HG02884 (cell line): ENCODE measurements around the gene ROPN1L.
"Not testable (repeated sequence)": the region's sequence is repeated elsewhere in the genome, so short reads cannot be mapped to it uniquely, and the experiment has no call there.

Experiments used
- ATAC-seq: cut with Tn5 transposase; IDR thresholded peaks from one replicate; pipeline ENCODE4 v1.9.1; 2021; ENCODE audit warnings: mild to moderate bottlenecking, moderate library complexity; ENCODE audit not compliant: unreplicated experiment

Gene ROPN1L

DNA sequence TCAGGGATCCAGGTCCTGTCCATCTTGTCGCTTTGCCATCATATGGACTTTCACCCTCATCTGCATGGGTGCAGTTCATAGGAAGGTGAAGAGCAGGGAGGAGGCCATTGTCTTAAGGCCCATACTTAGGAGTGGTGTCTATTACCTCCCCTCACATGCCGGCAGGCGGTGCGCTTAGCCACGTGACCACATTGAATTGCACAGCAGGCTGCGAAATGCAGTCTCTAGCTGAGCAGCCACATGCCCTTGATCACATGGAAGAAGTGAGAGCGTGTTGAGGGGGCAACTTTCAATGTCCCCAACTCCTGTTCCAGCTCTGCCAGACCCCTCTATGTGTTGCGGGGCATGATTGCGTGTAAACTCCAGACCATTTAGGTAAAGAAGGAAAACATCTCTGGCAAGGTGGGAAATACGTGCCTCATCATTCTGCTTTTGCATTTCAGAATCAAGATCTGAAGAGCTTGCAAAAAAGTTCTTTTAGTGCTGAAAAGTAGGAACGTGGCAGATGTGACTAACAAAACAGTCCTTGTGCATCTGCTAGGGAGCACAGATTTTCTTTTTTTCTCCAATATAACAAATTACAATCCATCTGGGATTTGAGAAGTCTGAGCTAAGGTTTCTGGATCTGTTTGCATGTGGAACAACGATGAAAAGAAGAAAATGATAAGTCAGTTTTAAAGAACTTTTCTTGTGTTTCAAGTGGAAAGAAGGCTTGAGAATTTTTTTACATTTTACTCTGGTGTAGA is 34.4 kb downstream of the ROPN1L start:
- ATAC-seq: no peak

DNA sequence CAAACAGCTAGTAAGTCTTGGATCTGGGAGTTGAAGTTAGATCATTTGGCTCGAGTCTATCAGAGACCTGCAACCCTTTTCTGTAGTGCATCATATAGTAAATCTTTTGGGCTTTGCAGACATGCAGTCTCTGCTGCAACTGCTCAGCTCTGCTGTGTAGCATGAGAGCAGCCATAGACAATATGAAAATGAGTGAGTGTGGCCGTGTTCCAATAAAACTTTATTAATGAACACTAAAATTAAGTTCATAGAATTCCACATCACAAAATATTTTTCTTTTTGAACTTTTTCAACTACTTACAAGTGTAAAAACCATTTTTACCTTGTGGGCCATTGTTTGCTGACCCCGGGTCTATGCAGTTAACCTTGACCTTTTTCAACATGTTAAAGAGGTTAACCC is 35.2 kb downstream of the ROPN1L start:
- no peak for ATAC-seq

GRCh38 chr5:10477943-10478342 is 36.3 kb downstream of the ROPN1L start:
- no peak for ATAC-seq

DNA sequence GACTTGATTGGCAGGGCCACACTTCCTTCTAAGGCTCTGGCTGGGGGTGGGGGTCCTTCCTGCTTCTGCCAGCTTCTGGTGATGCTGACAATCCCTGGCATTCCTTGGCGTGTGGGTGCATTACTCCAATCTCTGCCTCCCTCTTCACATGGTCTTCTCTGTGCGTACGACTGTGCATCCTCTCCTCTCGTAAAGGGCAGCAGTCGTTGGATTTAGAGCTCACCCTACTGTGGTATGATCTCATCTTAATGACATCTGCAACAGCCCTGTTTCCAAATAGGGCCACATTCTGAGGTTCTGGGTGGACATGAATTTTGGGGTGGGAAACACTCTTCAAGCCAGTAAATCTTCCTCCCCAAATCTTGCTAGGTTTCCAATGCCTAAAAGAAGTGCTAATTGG is 36.8 kb downstream of the ROPN1L start:
- ATAC-seq: no peak

- no peak for ATAC-seq
Measured at GRCh38 chr5:10479154-10479721, 37.6 kb downstream of the ROPN1L start.

DNA sequence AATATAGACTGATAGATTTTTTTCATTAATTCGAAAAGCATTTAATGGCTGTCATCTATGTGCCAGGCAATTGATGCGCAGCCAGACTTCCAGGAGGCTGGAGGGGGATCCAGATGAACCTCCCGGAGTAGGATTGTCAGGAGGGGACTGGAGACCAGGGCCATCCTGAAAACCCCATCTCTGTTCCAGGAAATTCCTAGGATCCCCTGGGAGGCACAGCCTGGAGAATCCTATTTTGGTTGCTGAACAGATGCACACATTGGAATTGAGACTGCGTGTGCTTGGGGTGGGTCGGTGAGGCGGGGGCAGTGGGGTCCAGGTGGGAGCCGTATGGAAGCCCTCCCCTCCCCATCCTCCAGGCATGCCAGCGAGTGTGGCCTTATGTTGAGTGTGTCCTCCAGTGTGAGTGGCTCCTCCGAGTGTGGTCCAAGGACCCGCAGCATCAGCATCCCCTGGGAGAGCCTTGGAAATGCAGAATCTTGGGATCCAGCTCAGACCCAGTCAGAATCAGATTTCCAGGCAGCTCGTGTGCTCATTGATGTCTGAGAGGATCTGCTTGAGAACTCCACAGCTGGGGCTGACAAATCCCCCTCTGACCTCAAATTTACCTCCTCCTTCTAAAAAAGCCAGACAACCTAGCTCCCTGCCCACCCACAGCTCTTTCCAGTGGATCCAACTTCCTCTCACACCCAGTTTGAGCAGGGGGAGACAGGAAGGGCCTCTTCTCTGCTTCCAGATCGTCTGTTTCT is 38.7 kb downstream of the ROPN1L start:
- ATAC-seq: no peak

GRCh38 chr5:10481241-10481935 is 39.7 kb downstream of the ROPN1L start:
- no peak for ATAC-seq

DNA sequence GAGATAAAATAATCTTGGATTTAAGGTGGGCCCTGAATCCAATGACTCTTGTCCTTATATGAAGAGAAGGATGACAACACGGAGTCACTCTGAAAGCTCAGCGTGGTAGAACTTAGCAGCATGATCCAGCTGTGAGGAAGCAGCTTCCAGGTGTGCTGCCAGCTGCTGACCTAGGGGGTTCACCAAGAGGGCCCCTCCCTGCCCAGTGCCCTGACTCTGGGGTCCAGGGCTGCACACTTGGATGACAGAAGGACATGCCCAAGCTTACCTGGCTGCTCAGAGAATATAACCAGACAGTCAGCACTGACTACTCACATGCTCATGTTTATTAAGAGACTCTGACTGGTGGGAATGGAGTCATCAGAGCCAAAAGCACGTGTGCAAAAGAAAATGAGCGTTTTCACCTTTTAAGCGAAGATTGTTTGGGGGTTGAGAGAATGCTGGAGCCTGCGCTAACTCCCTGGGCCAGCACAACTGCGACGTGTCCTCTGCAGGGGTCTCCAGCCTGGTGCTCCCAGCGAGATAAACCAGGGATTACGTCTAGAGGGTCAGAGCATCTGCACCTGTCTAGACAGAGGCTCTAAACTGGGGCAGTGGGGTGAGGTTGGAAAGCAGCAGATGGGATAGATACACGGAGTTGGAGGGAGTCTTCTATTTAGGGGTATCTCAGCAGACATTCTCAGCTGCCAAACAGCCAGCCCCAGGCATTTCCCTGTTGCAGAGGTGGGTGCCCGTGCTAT is 41.3 kb downstream of the ROPN1L start:
- ATAC-seq: no peak

DNA sequence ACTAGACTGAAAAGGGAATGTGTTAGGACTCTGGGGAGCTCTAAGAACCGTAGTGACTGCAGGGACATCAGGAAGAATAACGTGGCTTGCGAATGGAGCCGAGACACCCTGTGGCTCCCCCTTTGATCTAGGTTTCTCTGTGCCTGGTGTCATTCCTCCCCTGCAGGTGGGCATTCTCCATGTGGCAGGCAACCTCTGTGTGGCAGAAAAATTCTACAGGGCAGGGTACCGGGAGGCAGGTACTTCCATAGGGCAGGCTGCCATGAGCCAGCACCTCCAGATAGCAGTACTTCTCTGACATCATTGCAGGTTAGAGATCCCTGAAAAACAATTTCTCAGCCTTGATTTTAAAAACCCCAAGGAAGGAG is 43.1 kb downstream of the ROPN1L start:
- ATAC-seq: no peak

DNA sequence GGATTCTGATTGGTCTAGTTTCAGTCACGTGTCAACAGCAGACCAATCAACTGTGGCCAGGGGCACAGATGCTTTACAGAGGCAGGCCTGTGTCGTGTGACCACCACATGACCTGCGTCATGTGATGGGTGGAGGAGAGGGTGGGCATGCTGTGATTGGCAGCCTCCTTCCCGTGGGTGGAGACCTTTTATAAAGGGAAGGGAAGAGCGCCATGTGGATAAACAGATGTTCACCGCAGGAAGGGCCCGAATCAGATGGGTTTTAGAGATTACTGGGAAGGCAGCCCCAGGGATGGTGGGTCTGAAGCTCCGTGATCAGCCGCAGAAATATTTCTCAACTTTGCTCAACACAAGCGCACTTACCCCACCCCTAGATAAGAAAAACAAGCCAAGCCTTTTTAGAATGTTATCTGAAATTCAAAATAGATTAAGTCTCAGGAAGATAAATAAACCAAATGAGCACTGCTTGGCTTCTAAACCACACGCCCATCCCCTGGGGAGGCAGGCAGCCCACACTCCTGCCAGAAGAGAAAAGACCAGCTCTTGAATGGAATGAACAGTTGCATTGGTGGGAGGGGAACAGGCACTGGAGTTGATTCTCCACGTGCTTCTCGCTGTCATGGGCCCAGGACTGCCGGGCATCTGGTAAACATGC is 43.6 kb downstream of the ROPN1L start:
- ATAC-seq: no peak

DNA sequence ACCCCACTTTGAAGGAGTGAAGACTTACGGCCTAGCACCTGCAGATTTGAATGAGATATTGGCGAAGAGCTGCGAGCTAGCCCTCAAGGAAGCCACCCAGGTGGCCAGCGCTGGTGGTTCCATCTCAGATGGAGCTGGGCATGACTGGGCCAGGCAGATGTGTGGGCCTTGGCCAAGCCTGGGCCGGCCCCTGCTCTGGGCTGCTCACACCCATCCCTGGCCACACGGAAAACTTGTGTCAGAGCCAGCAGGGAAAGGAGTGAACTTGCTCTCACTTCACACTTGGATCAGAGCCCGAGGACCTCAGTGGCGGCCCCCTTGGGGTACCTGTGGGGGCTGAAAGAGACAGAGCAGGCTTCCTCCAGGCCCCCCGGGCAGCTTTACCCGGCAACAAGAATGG is 44.2 kb downstream of the ROPN1L start:
- no peak for ATAC-seq

GRCh38 chr5:10486511-10487344 is 45.0 kb downstream of the ROPN1L start:
- ATAC-seq: no peak

GRCh38 chr5:10488144-10488543 is 46.5 kb downstream of the ROPN1L start:
- no peak for ATAC-seq

DNA sequence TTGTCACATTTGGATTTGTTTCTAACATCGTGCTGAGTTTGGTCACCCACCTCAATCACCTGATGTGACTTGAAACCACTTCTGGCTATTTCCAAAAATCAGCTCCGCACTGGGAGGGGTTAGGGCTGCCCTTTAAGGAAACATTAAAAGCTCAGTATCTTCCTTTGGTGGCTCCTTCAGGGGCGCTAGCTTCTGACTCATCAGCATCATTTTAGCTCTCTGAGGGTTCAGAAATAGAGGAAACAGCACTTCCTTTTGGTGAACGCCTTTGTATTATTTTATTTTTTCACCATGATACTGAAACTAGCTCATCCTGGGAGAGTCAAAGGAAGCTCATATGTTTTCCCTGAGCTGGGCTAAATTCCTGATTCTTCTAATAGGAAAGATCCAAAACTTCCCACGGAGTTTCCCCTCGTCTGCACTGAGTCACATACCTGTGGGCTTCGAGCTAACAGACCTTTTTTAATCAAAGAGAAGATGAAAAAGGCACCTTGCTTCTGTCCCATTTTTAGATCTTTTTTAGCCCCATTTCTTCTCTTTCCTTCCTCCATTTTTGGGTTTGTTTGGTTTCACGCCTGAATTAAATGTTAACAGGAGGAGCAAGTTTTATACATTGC is 48.2 kb downstream of the ROPN1L start:
- peak; percentile 93 for ATAC-seq

- ATAC-seq: no peak
Measured at GRCh38 chr5:10490927-10491672, 49.4 kb downstream of the ROPN1L start.

DNA sequence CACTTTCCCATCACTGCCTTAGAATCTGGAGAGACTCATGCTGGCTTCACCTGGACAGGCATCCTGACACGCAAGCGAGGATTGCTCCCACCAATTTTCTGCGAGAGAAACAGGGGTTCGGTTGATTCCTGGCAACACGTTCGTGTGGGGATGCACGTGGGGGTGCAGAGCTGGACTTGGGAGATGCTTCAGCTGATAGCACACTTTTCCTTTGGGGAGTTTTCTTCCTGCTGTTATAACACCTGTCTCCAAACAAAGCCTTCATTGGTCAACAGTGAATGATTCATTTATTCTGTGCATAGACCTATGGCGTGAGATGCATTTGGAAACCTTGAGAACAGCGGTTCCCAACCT is 50.0 kb downstream of the ROPN1L start:
- ATAC-seq: no peak

DNA sequence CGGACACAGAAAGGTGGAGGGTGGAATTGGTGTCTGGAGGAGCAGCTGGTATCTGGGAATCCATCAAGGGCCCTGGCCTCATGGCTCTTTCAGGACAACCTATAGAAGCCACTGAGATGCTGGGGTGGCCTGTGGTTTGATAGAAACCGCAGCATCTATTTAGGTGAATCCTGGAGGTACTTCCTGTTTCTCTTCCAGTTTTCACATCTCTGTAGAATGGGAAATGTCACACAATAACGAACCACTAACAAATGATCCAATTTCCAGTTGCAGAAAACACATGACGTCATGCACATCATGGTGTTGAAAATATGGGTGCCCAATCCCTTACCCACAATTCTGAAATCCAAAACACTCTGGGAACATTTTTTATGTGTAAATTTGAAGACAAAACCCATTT is 52.2 kb downstream of the ROPN1L start:
- no peak for ATAC-seq

DNA sequence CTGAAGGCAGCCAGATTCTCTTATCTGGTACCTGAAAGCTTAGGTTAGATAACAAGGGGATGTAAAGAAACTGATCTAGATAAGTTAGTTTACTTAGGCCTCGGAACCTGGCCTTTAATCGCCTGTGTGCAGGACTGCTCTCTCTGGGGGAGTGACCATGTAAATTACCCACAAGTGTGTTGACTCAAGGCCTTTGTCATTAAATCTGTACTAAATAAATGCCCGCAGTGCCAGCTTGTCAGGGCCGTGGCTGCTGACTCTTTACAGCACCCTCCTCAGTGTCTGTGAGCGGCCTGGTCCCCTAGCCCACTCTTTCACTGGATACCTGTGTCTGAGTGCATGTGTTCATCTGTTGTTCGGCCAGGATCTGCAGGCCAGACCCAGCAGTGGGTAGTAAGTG is 52.8 kb downstream of the ROPN1L start:
- ATAC-seq: not testable (repeated sequence)

DNA sequence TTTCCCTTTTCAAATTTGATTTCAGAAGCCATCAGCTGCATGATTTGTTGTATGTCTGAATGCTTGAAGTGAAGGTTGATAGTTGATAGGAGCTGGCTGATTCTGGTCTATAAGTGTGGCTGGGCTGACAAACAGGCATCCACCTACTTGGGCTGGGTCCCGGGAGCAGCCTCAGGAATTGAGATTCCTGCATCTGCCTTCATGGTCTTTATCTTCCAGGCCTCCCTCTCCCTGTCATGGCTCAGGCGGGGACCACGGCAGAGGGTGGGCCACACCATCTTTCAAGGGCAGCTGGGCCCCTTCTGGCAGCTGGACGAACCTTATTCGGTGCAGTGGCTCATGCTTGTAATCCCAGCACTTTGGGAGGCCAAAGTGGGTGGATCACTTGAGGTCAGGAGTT is 55.9 kb downstream of the ROPN1L start:
- ATAC-seq: no peak
